Hematopoietic multipotent progenitor cell treated with erythropoietin and hydrocortisone succinate and interleukin-3 and kit ligand, for 8 days (in vitro differentiated cells): ENCODE measurements around the gene CACNB2.

ENCODE experiments used
- DNase-seq: peaks from one replicate; pipeline ENCODE4 v3.0.0-alpha.2; 2015

The CACNB2 gene

GRCh38 chr10:18350340-18350739 lies 210.1 kb downstream of the CACNB2 start:
- no peak for DNase-seq

GRCh38 chr10:18351421-18351820 lies 211.2 kb downstream of the CACNB2 start:
- no peak for DNase-seq

GRCh38 chr10:18352175-18352574 lies 212.0 kb downstream of the CACNB2 start:
- no peak for DNase-seq

GRCh38 chr10:18359812-18360211 lies 219.6 kb downstream of the CACNB2 start:
- DNase-seq = no peak

- no peak for DNase-seq
Measured at GRCh38 chr10:18362892-18363291, 222.7 kb downstream of the CACNB2 start.

GRCh38 chr10:18364987-18365775 lies 225.0 kb downstream of the CACNB2 start:
- DNase-seq = no peak

GRCh38 chr10:18367840-18368239 lies 227.6 kb downstream of the CACNB2 start:
- no peak for DNase-seq

GRCh38 chr10:18368273-18368672 lies 228.0 kb downstream of the CACNB2 start:
- no peak for DNase-seq

- DNase-seq = no peak
Measured at GRCh38 chr10:18368682-18369081, 228.5 kb downstream of the CACNB2 start.

- DNase-seq = no peak
Measured at GRCh38 chr10:18369859-18370473, 229.7 kb downstream of the CACNB2 start.

GRCh38 chr10:18376650-18377049 lies 236.4 kb downstream of the CACNB2 start:
- DNase-seq = no peak

- no peak for DNase-seq
Measured at GRCh38 chr10:18377898-18378297, 237.7 kb downstream of the CACNB2 start.

- DNase-seq = no peak
Measured at GRCh38 chr10:18378766-18379165, 238.5 kb downstream of the CACNB2 start.

GRCh38 chr10:18381679-18382078 lies 241.5 kb downstream of the CACNB2 start:
- no peak for DNase-seq

GRCh38 chr10:18397906-18398305 lies 257.7 kb downstream of the CACNB2 start:
- no peak for DNase-seq

- DNase-seq = no peak
Measured at GRCh38 chr10:18399158-18399557, 258.9 kb downstream of the CACNB2 start.

GRCh38 chr10:18400201-18400905 lies 260.1 kb downstream of the CACNB2 start:
- no peak for DNase-seq

GRCh38 chr10:18400906-18401245 lies 260.7 kb downstream of the CACNB2 start:
- no peak for DNase-seq

GRCh38 chr10:18401416-18402195 lies 261.4 kb downstream of the CACNB2 start:
- DNase-seq = no peak

- DNase-seq = no peak
Measured at GRCh38 chr10:18402853-18403252, 262.6 kb downstream of the CACNB2 start.

- no peak for DNase-seq
Measured at GRCh38 chr10:18404530-18404929, 264.3 kb downstream of the CACNB2 start.

- DNase-seq = no peak
Measured at GRCh38 chr10:18406136-18406535, 265.9 kb downstream of the CACNB2 start.
